PC-3 (cell line): Measurements from ENCODE around the gene CAPZB. TPM values are rescaled to one million over a fixed set of nuclear protein-coding genes. Genes with fewer than 3 reads are reported as not detected.

Experiments used
- ATAC-seq: fragments of 200-7000 bp; cut with Tn5 transposase; 2 replicates; pipeline ENCODE4 v1.9.1; 2020; ENCODE audit warnings: mild to moderate bottlenecking, moderate library complexity
- BruUV-seq: library from RNA; stranded (reverse); fragments of 400-500 nt; replicated peaks from 2 replicates; lab custom pipeline; 2021; lab: Mats Ljungman, UMichigan
- CTCF ChIA-PET: fragments of 300-600 bp; sonication (Branson Sonifier 250); formaldehyde crosslinking; loops from one replicate; lab custom pipeline; 2022; ENCODE audit warnings: antibody characterized with exemption; lab: Charles Lee
- POLR2A ChIA-PET: fragments of 300-600 bp; sonication (Branson Sonifier 250); formaldehyde crosslinking; loops from one replicate; lab custom pipeline; 2022; ENCODE audit warnings: antibody characterized with exemption; ENCODE audit not compliant: unreplicated experiment; lab: Charles Lee
- DNase-seq: peaks from one replicate; pipeline ENCODE4 v3.0.0-alpha.2; 2015
- H2AFZ ChIP-seq: fragments of 300-600 bp; sonication (generic); 2 replicates; pipeline ENCODE4 v1.6.0; 2016; ENCODE audit warnings: antibody characterized with exemption, low read length
- H3F3A ChIP-seq: fragments of 300-600 bp; sonication (generic); one replicate; pipeline ENCODE4 v1.6.0; 2017; ENCODE audit warnings: antibody characterized with exemption, low read length, control low read depth, mild to moderate bottlenecking; ENCODE audit not compliant: unreplicated experiment
- H3K27ac ChIP-seq: fragments of 300-600 bp; sonication (generic); 2 replicates; pipeline ENCODE4 v1.5.1; 2016; ENCODE audit warnings: mild to moderate bottlenecking, low read length
- H3K27me3 ChIP-seq: fragments of 300-600 bp; sonication (generic); 2 replicates; pipeline ENCODE4 v1.6.1; 2016; ENCODE audit warnings: low read length, mixed read lengths
- H3K36me3 ChIP-seq: fragments of 300-600 bp; sonication (generic); 2 replicates; pipeline ENCODE4 v1.6.1; 2016; ENCODE audit warnings: low read depth, mixed run types, low read length, mixed read lengths
- H3K4me1 ChIP-seq: fragments of 300-600 bp; sonication (generic); 2 replicates; pipeline ENCODE4 v1.5.1; 2016; ENCODE audit warnings: low read length; ENCODE audit not compliant: insufficient read depth
- H3K4me2 ChIP-seq: fragments of 300-600 bp; sonication (generic); 2 replicates; pipeline ENCODE4 v1.6.0; 2016; ENCODE audit warnings: low read length
- H3K4me3 ChIP-seq: fragments of 300-600 bp; sonication (generic); 2 replicates; pipeline ENCODE4 v1.5.1; 2016; ENCODE audit warnings: mild to moderate bottlenecking, low read length, mixed read lengths
- H3K79me2 ChIP-seq: fragments of 300-600 bp; sonication (generic); 2 replicates; pipeline ENCODE4 v1.6.1; 2017; ENCODE audit warnings: low read length, mixed read lengths
- H3K9ac ChIP-seq: fragments of 300-600 bp; sonication (generic); 2 replicates; pipeline ENCODE4 v1.6.0; 2016; ENCODE audit warnings: mild to moderate bottlenecking, low read length
- H3K9me2 ChIP-seq: fragments of 300-600 bp; sonication (generic); replicated peaks from 2 replicates; pipeline ENCODE4 v1.6.1; 2016; ENCODE audit warnings: mixed run types, low read length, mixed read lengths
- H3K9me3 ChIP-seq: fragments of 300-600 bp; sonication (generic); 2 replicates; pipeline ENCODE4 v1.6.1; 2016; ENCODE audit warnings: low read length, mixed read lengths
- H4K20me1 ChIP-seq: fragments of 300-600 bp; sonication (generic); 2 replicates; pipeline ENCODE4 v1.6.1; 2016; ENCODE audit warnings: low read length, mixed read lengths
- CTCF ChIP-seq: fragments of 300-600 bp; sonication (generic); conservative IDR thresholded peaks from 2 replicates; pipeline ENCODE4 v1.5.1; 2017; ENCODE audit warnings: antibody characterized with exemption, low read depth, mild to moderate bottlenecking, low read length
- EZH2 ChIP-seq: fragments of 300-600 bp; sonication (generic); IDR thresholded peaks from one replicate; pipeline ENCODE4 v1.6.1; 2017; ENCODE audit warnings: antibody characterized with exemption, mild to moderate bottlenecking, low read length; ENCODE audit not compliant: unreplicated experiment
- EZH2phosphoT487 ChIP-seq: fragments of 300-600 bp; sonication (generic); IDR thresholded peaks from 2 replicates; pipeline ENCODE4 v1.6.1; 2018; ENCODE audit warnings: mild to moderate bottlenecking, antibody characterized with exemption, low read length, borderline replicate concordance
- intact Hi-C: fragments of 100-400 bp; cut with micrococcal nuclease; formaldehyde crosslinking; loops from 2 replicates; pipeline ENCODE4 v1.9.0; 2023
- total RNA-seq: library from RNA; depleted of rRNA; stranded (reverse); fragments of >200 nt; gene quantifications from 2 replicates; pipeline ENCODE4 v1.2.3, GENCODE V29; 2014

Gene CAPZB
- total RNA-seq, 1 experiment from 2014 or later: 86.7 TPM

DNA sequence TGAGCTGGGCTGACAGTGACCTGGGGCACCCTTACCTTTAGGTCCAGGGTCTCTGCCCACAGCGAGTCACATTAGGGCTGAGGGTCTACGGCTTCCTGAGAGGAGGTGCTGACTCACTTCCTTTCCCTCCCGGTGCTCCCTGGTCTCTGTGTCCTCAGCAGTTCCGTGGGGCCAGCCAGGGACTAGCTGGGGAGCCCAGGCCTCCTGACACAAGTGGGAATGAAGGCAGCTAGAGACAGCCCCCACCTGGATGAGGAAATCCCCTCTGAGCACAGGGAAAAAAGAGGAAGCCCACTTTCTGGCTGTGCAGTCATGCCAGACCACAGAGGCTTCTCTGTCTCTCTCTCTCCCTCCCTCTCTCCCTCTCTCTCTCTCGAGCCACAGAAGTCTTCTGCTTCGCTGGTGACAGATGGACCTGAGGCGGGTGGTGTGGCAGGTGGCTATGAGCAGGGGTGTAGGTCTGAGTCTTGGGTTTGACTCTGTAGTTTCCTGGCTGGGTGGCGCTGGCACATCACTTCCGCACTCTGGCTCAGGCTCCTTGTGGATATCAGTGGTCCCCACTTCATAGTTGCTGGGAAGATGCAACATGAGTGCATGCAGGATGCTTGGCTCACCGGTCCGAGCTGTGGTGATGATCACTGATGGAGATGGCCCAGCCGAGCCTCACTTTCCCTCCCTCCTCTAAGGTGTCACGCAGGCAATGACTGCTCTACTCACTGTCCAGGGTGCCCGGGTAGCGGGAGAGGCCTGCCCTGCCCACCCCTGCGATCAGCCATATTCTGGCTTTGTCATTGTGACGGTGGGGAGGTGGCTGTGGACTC is 169.8 kb downstream of the CAPZB start:
- peak; percentile 5; the same call in 1 of the 2 replicates for ATAC-seq
- H2AFZ ChIP-seq: no peak overlapping the region

DNA sequence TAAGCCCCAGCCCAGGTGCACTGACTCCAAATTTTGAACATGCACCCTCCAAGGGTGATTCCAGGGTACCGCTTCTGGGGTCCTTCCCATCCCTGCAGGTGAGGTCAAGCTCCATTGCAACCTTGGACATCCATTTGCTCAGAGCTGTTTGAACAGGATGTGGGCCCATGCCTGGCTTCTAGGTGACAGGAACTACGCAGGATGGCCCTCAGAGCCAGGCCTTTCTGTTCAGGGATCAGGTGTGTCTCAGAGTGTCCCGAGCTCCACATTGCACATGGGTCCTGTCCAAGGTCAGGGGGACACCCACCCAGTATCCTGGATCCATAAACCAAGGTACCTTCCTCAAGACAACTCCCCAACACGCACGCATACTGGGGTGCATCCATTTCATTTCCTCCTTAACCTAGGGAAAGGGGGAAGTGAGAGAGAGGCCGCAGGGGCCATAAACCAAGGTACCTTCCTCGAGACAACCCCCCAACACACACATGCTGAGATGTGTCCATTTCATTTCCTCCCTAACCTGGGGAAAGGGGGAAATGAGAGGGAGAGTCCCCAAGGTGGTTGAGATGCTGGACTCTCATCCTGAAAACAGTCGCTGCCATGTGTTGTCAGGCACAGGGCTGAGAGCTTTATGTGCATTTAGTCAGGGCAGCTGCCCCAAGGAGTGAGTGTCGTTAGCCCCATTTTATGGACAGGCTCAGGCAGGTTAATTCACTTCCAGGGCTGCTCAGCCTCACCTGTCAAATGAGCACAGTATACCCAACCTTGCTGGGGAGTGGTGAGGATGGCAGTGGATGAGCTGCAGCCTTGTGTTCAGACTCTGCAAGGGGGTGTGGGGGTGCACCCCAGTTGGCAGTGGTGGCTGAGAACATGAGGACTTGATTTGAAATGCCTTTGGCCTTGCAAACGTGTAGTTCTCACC is 171.1 kb downstream of the CAPZB start:
- POLR2A ChIA-PET: no interaction called here
- intact Hi-C loops: no loop called here
- no peaks in the 10 kb centered on the region; the same call in 1 of the 2 replicates for H3K36me3 ChIP-seq
- peaks cover 50% of the 10 kb centered on the region for H3K79me2 ChIP-seq
- CTCF ChIA-PET: no interaction called here
- H3K9me2 ChIP-seq: no peaks in the 10 kb centered on the region
- H3K4me2 ChIP-seq: peak overlapping the region; percentile 93
- no peaks in the 10 kb centered on the region for H3K27me3 ChIP-seq
- ATAC-seq (no peak), DNase-seq (no peak)
- H3K9ac ChIP-seq: no peak overlapping the region
- no peaks in the 10 kb centered on the region for H3K9me3 ChIP-seq
- no peaks in the 10 kb centered on the region for H3F3A ChIP-seq
- H3K4me1 ChIP-seq: peaks cover 46% of the 10 kb centered on the region
- no TSS peak for BruUV-seq
- H3K4me3 ChIP-seq: no peak overlapping the region
- H4K20me1 ChIP-seq: no peaks in the 10 kb centered on the region
- TF ChIP-seq EZH2phosphoT487 (no peak), CTCF (no peak), EZH2 (no peak)
- no peak overlapping the region for H2AFZ ChIP-seq
- peak overlapping the region; percentile 4; the same call in 1 of the 2 replicates for H3K27ac ChIP-seq

More for the DNA sequence above, 169.8 kb downstream of the CAPZB start:
- H3K4me1 ChIP-seq: peaks cover 44% of the 10 kb centered on the region
- ChIA-PET CTCF (no interaction called here), POLR2A (no interaction called here)
- peak; percentile 48 for DNase-seq
- no peak overlapping the region for H3K4me3 ChIP-seq
- BruUV-seq: no TSS peak
- H3K27ac ChIP-seq: peak overlapping the region; percentile 28
- peak overlapping the region; percentile 51 for H3K4me2 ChIP-seq
- H3K27me3 ChIP-seq: no peaks in the 10 kb centered on the region
- no peaks in the 10 kb centered on the region for H3K9me2 ChIP-seq
- no peaks in the 10 kb centered on the region for H3K9me3 ChIP-seq
- no peaks in the 10 kb centered on the region; the same call in 1 of the 2 replicates for H3K36me3 ChIP-seq
- peaks cover 37% of the 10 kb centered on the region for H3K79me2 ChIP-seq
- no peak overlapping the region for H3K9ac ChIP-seq
- H4K20me1 ChIP-seq: no peaks in the 10 kb centered on the region
- no peaks in the 10 kb centered on the region for H3F3A ChIP-seq
- intact Hi-C loops: no loop called here
- TF ChIP-seq EZH2 (no peak), CTCF (no peak), EZH2phosphoT487 (no peak)
